ENCODE results near the gene PIK3R6.

The PIK3R6 gene

DNA sequence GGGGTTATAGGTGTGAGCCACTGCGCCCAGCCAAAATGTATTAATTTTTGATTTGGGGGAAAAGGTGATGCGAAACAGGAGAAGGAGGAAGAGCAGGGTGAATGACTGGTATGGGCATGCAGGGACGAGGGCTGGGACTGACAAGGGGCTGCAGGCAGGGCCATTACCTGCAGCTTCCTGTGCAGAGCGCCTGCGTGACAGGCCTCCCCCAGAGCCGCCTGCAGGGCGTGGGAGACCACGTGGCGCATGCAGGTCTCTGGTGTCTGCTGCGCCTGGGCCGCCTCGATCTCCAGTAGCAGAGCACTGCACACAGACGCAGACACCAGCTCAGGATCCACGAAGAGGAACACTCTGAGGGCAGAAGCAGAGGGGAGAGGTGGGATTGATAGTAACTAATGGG, 32.4 kb downstream of the PIK3R6 start:
- DNase-seq (ENCODE audit: extremely low read depth, insufficient read length), result no peak
- TF ChIP-seq, protein P1, sequence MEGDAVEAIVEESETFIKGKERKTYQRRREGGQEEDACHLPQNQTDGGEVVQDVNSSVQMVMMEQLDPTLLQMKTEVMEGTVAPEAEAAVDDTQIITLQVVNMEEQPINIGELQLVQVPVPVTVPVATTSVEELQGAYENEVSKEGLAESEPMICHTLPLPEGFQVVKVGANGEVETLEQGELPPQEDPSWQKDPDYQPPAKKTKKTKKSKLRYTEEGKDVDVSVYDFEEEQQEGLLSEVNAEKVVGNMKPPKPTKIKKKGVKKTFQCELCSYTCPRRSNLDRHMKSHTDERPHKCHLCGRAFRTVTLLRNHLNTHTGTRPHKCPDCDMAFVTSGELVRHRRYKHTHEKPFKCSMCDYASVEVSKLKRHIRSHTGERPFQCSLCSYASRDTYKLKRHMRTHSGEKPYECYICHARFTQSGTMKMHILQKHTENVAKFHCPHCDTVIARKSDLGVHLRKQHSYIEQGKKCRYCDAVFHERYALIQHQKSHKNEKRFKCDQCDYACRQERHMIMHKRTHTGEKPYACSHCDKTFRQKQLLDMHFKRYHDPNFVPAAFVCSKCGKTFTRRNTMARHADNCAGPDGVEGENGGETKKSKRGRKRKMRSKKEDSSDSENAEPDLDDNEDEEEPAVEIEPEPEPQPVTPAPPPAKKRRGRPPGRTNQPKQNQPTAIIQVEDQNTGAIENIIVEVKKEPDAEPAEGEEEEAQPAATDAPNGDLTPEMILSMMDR (IDR thresholded peaks at IDR 0.05; ENCODE audit: insufficient read depth, low read length, poor library complexity, severe bottlenecking), result no peak
- no peak overlapping the region for H3K4me3 ChIP-seq (replicated peaks; ENCODE audit: low read depth, low read length)
- H3K36me3 ChIP-seq (ENCODE audit: control insufficient read depth, insufficient read depth, low read length), result peaks cover 64% of the 10 kb centered on the region
- H3K27me3 ChIP-seq (replicated peaks; ENCODE audit: control insufficient read depth, insufficient read depth, low read length), result no peaks in the 10 kb centered on the region

GRCh38 chr17:8832711-8833352, 34.6 kb downstream of the PIK3R6 start:
- Histone ChIP-seq H3K4me3 (replicated peaks; ENCODE audit: low read depth, low read length) (no peak overlapping the region), H3K27me3 (replicated peaks; ENCODE audit: control insufficient read depth, insufficient read depth, low read length) (no peaks in the 10 kb centered on the region), H3K36me3 (ENCODE audit: control insufficient read depth, insufficient read depth, low read length) (peaks cover 69% of the 10 kb centered on the region)
- TF ChIP-seq, protein P1 (IDR thresholded peaks at IDR 0.05; ENCODE audit: insufficient read depth, low read length, poor library complexity, severe bottlenecking), result peak; percentile 71
- peak; percentile 37 for DNase-seq (ENCODE audit: extremely low read depth, insufficient read length)

DNA sequence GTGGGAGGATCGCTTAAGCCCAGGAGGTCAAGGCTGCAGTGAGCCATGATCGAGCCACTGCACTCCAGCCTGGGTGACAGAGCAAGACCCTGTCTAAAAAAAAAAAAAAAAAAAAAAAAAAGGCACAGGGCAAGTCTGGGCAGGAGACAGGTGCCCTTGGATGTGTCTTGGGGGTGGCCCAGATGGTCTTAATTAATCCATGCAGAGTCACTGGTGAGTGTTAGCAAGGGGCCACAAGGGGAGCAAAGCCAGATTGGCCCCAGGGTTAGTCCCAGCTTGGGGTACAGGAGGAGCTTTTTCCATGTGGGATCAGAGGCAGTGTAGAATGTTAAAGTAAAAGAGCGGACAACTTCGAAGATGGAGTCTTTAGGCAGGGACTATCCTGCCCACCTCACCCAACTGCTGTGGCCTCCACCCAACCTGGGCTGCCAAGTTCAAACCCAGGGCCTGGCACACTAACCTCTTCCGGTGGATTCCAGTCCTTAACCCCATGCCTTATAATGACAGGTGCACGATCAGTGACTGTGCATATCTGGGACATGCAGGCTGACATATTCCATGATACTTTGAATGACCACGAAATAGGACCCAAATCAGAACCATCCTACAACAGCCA, 36.1 kb downstream of the PIK3R6 start:
- Histone ChIP-seq H3K4me3 (replicated peaks; ENCODE audit: low read depth, low read length) (no peak overlapping the region), H3K27me3 (replicated peaks; ENCODE audit: control insufficient read depth, insufficient read depth, low read length) (no peaks in the 10 kb centered on the region), H3K36me3 (ENCODE audit: control insufficient read depth, insufficient read depth, low read length) (peaks cover 63% of the 10 kb centered on the region)
- TF ChIP-seq, protein P1 (IDR thresholded peaks at IDR 0.05; ENCODE audit: insufficient read depth, low read length, poor library complexity, severe bottlenecking), result no peak
- no peak for DNase-seq (ENCODE audit: extremely low read depth, insufficient read length)

- H3K36me3 ChIP-seq (ENCODE audit: control insufficient read depth, insufficient read depth, low read length), result peaks cover 54% of the 10 kb centered on the region
- TF ChIP-seq, protein P1 (IDR thresholded peaks at IDR 0.05; ENCODE audit: insufficient read depth, low read length, poor library complexity, severe bottlenecking), result no peak
- no peaks in the 10 kb centered on the region for H3K27me3 ChIP-seq (replicated peaks; ENCODE audit: control insufficient read depth, insufficient read depth, low read length)
- H3K4me3 ChIP-seq (replicated peaks; ENCODE audit: low read depth, low read length), result no peak overlapping the region
- DNase-seq (ENCODE audit: extremely low read depth, insufficient read length), result no peak
Observed at GRCh38 chr17:8830141-8830540, 37.3 kb downstream of the PIK3R6 start.

GRCh38 chr17:8829036-8829941, 38.2 kb downstream of the PIK3R6 start:
- TF ChIP-seq, protein P1 (IDR thresholded peaks at IDR 0.05; ENCODE audit: insufficient read depth, low read length, poor library complexity, severe bottlenecking), result no peak
- Histone ChIP-seq H3K27me3 (replicated peaks; ENCODE audit: control insufficient read depth, insufficient read depth, low read length) (no peaks in the 10 kb centered on the region), H3K4me3 (replicated peaks; ENCODE audit: low read depth, low read length) (no peak overlapping the region), H3K36me3 (ENCODE audit: control insufficient read depth, insufficient read depth, low read length) (peaks cover 50% of the 10 kb centered on the region)
- DNase-seq (ENCODE audit: extremely low read depth, insufficient read length), result no peak
